WTC11 (cell line): ENCODE data around the gene GPR50.

Experiments
- ETV6 ChIP-seq: sonication (generic); formaldehyde crosslinking; IDR thresholded peaks from 2 replicates; pipeline ENCODE4 v1.8.1; 2022; ENCODE audit warnings: mild to moderate bottlenecking, missing genetic modification reagents
- IRF1 ChIP-seq: sonication (generic); formaldehyde crosslinking; IDR thresholded peaks from 2 replicates; pipeline ENCODE4 v1.8.0; 2023; ENCODE audit warnings: missing genetic modification reagents
- ZBTB43 ChIP-seq: sonication (generic); formaldehyde crosslinking; IDR thresholded peaks from 2 replicates; pipeline ENCODE4 v1.8.1; 2023; ENCODE audit warnings: mild to moderate bottlenecking, missing genetic modification reagents
- ZSCAN18 ChIP-seq: fragments of 250-450 bp; sonication (Bioruptor Pico); IDR thresholded peaks from 2 replicates; pipeline ENCODE4 v2.1.2; 2022; ENCODE audit warnings: mild to moderate bottlenecking, moderate library complexity

GRCh38 chrX:151177141-151178027 lies 1.0 kb downstream of the GPR50 start:
- TF ChIP-seq ZBTB43 (CRISPR knock-in tag): no peak
- TF ChIP-seq ETV6 (CRISPR knock-in tag): no peak
- TF ChIP-seq IRF1 (CRISPR knock-in tag): no peak
- TF ChIP-seq ZSCAN18 (CRISPR knock-in tag): no peak
